HepG2 (cell line): ENCODE results near the gene SYT8.

Source experiments
- CTCF ChIP-seq: sonication (generic); formaldehyde crosslinking; IDR thresholded peaks from 2 replicates; pipeline ENCODE4 v1.5.0; 2020; ENCODE audit warnings: mild to moderate bottlenecking, missing genetic modification reagents, moderate library complexity
- JARID2 ChIP-seq: sonication (generic); formaldehyde crosslinking; IDR thresholded peaks from 2 replicates; pipeline ENCODE4 v1.8.1; 2023; ENCODE audit warnings: missing genetic modification reagents, inconsistent platforms; ENCODE audit not compliant: insufficient replicate concordance
- NCOR1 ChIP-seq: fragments of 200-600 bp; sonication (generic); IDR thresholded peaks from 2 replicates; pipeline ENCODE4 v1.7.0; 2017; ENCODE audit warnings: antibody characterized with exemption, low read length, borderline replicate concordance
- REST ChIP-seq, 2 experiments: IDR thresholded peaks; 2 replicates each; pipeline ENCODE4 v1.6.1; 2011 to 2012; ENCODE audit warnings: low read length in 2 of 2, borderline replicate concordance in 1 of 2, low read depth in 1 of 2, mild to moderate bottlenecking in 1 of 2, moderate library complexity in 1 of 2
- TARDBP ChIP-seq: sonication (generic); formaldehyde crosslinking; IDR thresholded peaks from 2 replicates; pipeline ENCODE4 v1.8.0; 2022; ENCODE audit warnings: mild to moderate bottlenecking, missing genetic modification reagents
- ZNF558 ChIP-seq: sonication (generic); formaldehyde crosslinking; IDR thresholded peaks from 2 replicates; pipeline ENCODE4 v1.9.0; 2022; ENCODE audit warnings: mild to moderate bottlenecking, missing genetic modification reagents, borderline replicate concordance

GRCh38 chr11:1851468-1852180 lies 16.8 kb downstream of the SYT8 start:
- TF ChIP-seq REST (IDR thresholded peaks at IDR 0.05; ENCODE audit: borderline replicate concordance in 1 of 2, low read depth in 1 of 2, low read length in 2 of 2) (no peak), ZNF558 (CRISPR knock-in tag) (no peak), NCOR1 (no peak), TARDBP (CRISPR knock-in tag) (no peak), CTCF (no peak), JARID2 (CRISPR knock-in tag) (no peak)
